Mesothelial cell of epicardium (in vitro differentiated cells): Measurements from ENCODE around the gene OBP2A. TPM values are rescaled to one million over a fixed set of nuclear protein-coding genes. Genes with fewer than 3 reads are reported as not detected.
"Not testable (repeated sequence)": the region's sequence is repeated elsewhere in the genome, so short reads cannot be mapped to it uniquely, and the experiment has no call there.

Source experiments
- DNase-seq, 2 experiments: peaks; one replicate each; pipeline ENCODE4 v3.0.0; 2021; ENCODE audit warnings: low spot score in 2 of 2; ENCODE audit not compliant: unreplicated experiment in 2 of 2
- H3K27ac Mint-ChIP-seq: 2 replicates; pipeline ENCODE4 v1.8.0; 2021; ENCODE audit warnings: mixed read lengths
- H3K27me3 Mint-ChIP-seq: 2 replicates; pipeline ENCODE4 v1.8.0; 2021; ENCODE audit warnings: low read depth, mixed read lengths
- H3K36me3 Mint-ChIP-seq: 2 replicates; pipeline ENCODE4 v1.8.0; 2021; ENCODE audit warnings: mixed read lengths
- H3K4me1 Mint-ChIP-seq: 2 replicates; pipeline ENCODE4 v1.8.0; 2021; ENCODE audit warnings: mixed read lengths
- H3K4me3 Mint-ChIP-seq: 2 replicates; pipeline ENCODE4 v1.8.0; 2021; ENCODE audit warnings: mild to moderate bottlenecking, moderate library complexity, mixed read lengths
- H3K9me3 Mint-ChIP-seq: 2 replicates; pipeline ENCODE4 v1.8.0; 2021; ENCODE audit warnings: mixed read lengths
- total RNA-seq: library from RNA; stranded (reverse); gene quantifications from 3 replicates; pipeline ENCODE4 v1.2.1, GENCODE V29; 2021
- TF ChIP-seq, protein P1 (sequence below): fragments of 200-600 bp; sonication (generic); IDR thresholded peaks from one replicate; pipeline ENCODE4 v1.5.0; 2021; ENCODE audit warnings: antibody characterized with exemption; ENCODE audit not compliant: unreplicated experiment

The OBP2A gene
- total RNA-seq, 1 donor from 2014 or later, result not detected

DNA sequence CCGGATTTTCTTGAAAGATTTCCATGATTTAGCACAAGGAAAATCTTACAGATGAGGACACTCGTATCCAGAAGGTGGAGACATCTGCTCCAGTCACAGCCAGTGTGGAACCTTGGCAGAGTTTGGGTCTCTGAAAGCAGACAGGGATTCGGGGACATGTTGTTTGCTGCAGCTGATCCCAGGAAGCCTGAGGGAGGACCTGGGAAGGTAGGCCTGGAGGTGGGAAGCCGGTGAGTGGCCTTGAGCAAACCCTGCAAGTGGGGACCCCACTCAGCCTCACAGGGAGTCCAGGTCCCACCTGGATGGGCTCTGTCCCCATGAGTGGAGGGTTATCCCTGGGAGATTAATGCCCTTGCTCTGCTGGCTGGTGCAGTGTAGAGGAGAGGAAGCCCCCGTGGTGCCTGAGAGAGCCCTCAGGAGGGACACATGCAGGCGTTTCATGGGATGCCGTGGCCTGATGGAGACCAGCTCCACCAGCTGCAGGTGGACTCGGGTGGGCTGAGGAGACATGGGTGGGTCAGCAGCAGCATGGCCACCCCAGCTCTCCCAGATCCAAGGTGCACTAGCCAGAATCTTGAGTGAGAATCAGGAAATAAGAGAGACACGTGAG, 37.6 kb upstream of the OBP2A start:
- H3K4me1 Mint-ChIP-seq, result no peaks in the 10 kb centered on the region
- DNase-seq, result no peak
- H3K9me3 Mint-ChIP-seq, result peaks cover 10% of the 10 kb centered on the region
- TF ChIP-seq, protein P1, sequence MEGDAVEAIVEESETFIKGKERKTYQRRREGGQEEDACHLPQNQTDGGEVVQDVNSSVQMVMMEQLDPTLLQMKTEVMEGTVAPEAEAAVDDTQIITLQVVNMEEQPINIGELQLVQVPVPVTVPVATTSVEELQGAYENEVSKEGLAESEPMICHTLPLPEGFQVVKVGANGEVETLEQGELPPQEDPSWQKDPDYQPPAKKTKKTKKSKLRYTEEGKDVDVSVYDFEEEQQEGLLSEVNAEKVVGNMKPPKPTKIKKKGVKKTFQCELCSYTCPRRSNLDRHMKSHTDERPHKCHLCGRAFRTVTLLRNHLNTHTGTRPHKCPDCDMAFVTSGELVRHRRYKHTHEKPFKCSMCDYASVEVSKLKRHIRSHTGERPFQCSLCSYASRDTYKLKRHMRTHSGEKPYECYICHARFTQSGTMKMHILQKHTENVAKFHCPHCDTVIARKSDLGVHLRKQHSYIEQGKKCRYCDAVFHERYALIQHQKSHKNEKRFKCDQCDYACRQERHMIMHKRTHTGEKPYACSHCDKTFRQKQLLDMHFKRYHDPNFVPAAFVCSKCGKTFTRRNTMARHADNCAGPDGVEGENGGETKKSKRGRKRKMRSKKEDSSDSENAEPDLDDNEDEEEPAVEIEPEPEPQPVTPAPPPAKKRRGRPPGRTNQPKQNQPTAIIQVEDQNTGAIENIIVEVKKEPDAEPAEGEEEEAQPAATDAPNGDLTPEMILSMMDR, result no peak
- no peaks in the 10 kb centered on the region for H3K27me3 Mint-ChIP-seq
- H3K4me3 Mint-ChIP-seq, result no peak overlapping the region
- H3K27ac Mint-ChIP-seq, result no peak overlapping the region
- H3K36me3 Mint-ChIP-seq, result peaks cover 5% of the 10 kb centered on the region

GRCh38 chr9:135509458-135509857, 36.5 kb upstream of the OBP2A start:
- TF ChIP-seq, protein P1, result no peak
- Mint-ChIP-seq H3K27ac (no peak overlapping the region), H3K4me1 (no peaks in the 10 kb centered on the region), H3K27me3 (no peaks in the 10 kb centered on the region), H3K36me3 (peaks cover 2% of the 10 kb centered on the region), H3K4me3 (no peak overlapping the region), H3K9me3 (peaks cover 10% of the 10 kb centered on the region)
- DNase-seq, result no peak

DNA sequence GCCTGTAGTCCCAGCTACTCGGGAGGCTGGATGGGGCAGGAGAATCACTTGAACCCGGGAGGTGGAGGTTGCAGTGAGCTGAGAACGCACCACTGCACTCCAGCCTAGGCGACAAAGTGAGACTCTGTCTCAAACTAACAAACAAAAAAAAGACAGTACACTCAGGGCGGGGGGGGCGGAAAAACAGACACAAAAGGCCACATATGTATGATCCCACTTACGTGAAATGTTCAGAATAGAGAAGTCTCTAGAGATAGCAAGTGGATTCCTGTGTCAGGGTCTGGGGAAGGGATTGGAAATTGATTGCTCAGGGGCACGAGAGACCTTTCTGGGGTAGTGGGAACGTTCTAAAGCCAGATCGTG, 33.7 kb upstream of the OBP2A start:
- no peak for DNase-seq
- Mint-ChIP-seq H3K9me3 (peaks cover 10% of the 10 kb centered on the region), H3K27me3 (no peaks in the 10 kb centered on the region), H3K4me3 (no peak overlapping the region), H3K36me3 (no peaks in the 10 kb centered on the region), H3K4me1 (no peaks in the 10 kb centered on the region), H3K27ac (no peak overlapping the region)
- TF ChIP-seq, protein P1, result no peak

- TF ChIP-seq, protein P1, result no peak
- Mint-ChIP-seq H3K27ac (no peak overlapping the region), H3K27me3 (no peaks in the 10 kb centered on the region), H3K9me3 (peaks cover 10% of the 10 kb centered on the region), H3K4me1 (no peaks in the 10 kb centered on the region), H3K4me3 (no peak overlapping the region), H3K36me3 (no peaks in the 10 kb centered on the region)
- no peak for DNase-seq
Measured at GRCh38 chr9:135512904-135513303, 33.0 kb upstream of the OBP2A start.

DNA sequence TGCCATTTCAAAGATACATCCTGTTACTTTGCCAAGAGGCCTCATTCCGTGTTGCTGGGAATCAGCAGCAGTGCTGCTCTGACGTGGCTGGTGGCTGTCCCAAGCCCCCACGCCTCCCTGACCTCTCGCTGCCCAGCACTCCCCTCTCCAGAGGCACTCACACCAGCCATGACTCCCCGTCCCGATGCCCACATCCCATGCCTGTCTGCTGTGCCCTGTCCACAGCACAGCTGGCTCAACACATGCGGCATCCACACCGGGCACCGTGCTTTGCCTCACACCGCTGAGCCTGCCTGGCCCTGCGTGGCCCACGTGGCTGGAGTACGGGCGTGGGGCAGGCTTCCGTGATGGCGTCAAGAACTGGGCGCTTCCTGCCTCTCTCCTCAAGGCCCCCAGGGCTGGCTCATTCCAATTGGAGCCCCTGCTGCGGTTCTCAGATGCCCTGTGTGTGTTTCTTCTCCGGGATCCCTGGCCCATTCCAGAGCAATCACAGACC, 32.5 kb upstream of the OBP2A start:
- Mint-ChIP-seq H3K9me3 (peaks cover 10% of the 10 kb centered on the region), H3K27ac (no peak overlapping the region), H3K27me3 (peaks cover 1% of the 10 kb centered on the region), H3K4me3 (no peak overlapping the region), H3K4me1 (no peaks in the 10 kb centered on the region), H3K36me3 (no peaks in the 10 kb centered on the region)
- DNase-seq, result no peak
- TF ChIP-seq, protein P1, result no peak

DNA sequence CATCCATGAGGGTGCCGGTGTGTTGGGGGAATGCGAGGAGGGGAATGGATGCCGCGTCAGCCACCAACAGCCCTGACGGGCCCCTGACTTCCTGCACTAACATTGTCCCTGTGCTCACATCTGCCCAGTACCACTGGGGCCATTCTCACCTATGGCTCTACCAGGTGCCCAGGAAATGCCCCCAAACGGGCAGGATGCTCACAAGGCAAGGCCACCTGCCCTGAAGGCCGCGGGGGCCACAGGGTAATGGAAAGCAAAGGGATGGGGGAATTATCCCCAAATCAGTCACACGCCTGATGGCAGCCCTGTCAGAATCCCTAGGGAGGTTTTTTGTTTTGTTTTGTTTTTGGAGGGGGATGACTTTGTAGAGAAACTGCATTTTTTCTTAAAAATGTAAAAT, 32.0 kb upstream of the OBP2A start:
- H3K4me1 Mint-ChIP-seq, H3K4me3 Mint-ChIP-seq, H3K36me3 Mint-ChIP-seq, H3K9me3 Mint-ChIP-seq, DNase-seq, H3K27ac Mint-ChIP-seq, H3K27me3 Mint-ChIP-seq: not testable (repeated sequence)
